ENCODE measurements around the gene TCF4.

TCF4 gene

GRCh38 chr18:55300936-55301531 is 287.0 kb downstream of the TCF4 start:
- H3K4me3 ChIP-seq (ENCODE audit: low read depth, low read length), result peak overlapping the region; percentile 27
- DNase-seq (ENCODE audit: low read depth, low spot score), result no peak
- ChIA-PET CTCF (interaction anchor here (1.0 kb wide), 2 partner anchors 26 to 66 kb away, joined by 4 to 6 read pairs; no protein-coding TSS in a partner anchor), POLR2A (interaction anchor here (1.3 kb wide), 1 partner anchor 50 kb away, joined by 3 read pairs; no protein-coding TSS in a partner anchor)
- no peak for TF ChIP-seq CTCF (IDR thresholded peaks at IDR 0.05; ENCODE audit: insufficient read depth, low read length, missing control alignments)

- H3K4me3 ChIP-seq (ENCODE audit: low read depth, low read length), result peak overlapping the region; percentile 22
These were observed 287.5 kb downstream of the TCF4 start for GRCh38 chr18:55300421-55300935.

GRCh38 chr18:55296778-55297177 is 291.2 kb downstream of the TCF4 start:
- POLR2A ChIA-PET, result no interaction called here
- no peak for DNase-seq (ENCODE audit: low read depth, low spot score)
- CTCF ChIA-PET, result interaction anchor here (0.7 kb wide), 1 partner anchor 10 kb away, joined by 3 read pairs; no protein-coding TSS in a partner anchor
- H3K4me3 ChIP-seq (ENCODE audit: low read depth, low read length), result no peak overlapping the region
- no peak for TF ChIP-seq CTCF (IDR thresholded peaks at IDR 0.05; ENCODE audit: insufficient read depth, low read length, missing control alignments)

More at GRCh38 chr18:55300421-55300935, 287.5 kb downstream of the TCF4 start:
- no peak for TF ChIP-seq CTCF (IDR thresholded peaks at IDR 0.05; ENCODE audit: insufficient read depth, low read length, missing control alignments)
- POLR2A ChIA-PET, result interaction anchor here (1.3 kb wide), 1 partner anchor 50 kb away, joined by 3 read pairs; no protein-coding TSS in a partner anchor
- DNase-seq (ENCODE audit: low read depth, low spot score), result peak; percentile 45
- CTCF ChIA-PET, result interaction anchor here (1.0 kb wide), 1 partner anchor 66 kb away, joined by 6 read pairs; no protein-coding TSS in a partner anchor

- CTCF ChIA-PET, result no interaction called here
- POLR2A ChIA-PET, result no interaction called here
- TF ChIP-seq CTCF (IDR thresholded peaks at IDR 0.05; ENCODE audit: insufficient read depth, low read length, missing control alignments), result no peak
- DNase-seq (ENCODE audit: low read depth, low spot score), result no peak
- H3K4me3 ChIP-seq (ENCODE audit: low read depth, low read length), result no peak overlapping the region
These were observed 291.9 kb downstream of the TCF4 start for GRCh38 chr18:55296115-55296514.

- POLR2A ChIA-PET, result no interaction called here
- CTCF ChIA-PET, result no interaction called here
- H3K4me3 ChIP-seq (ENCODE audit: low read depth, low read length), result no peak overlapping the region
- TF ChIP-seq CTCF (IDR thresholded peaks at IDR 0.05; ENCODE audit: insufficient read depth, low read length, missing control alignments), result no peak
- DNase-seq (ENCODE audit: low read depth, low spot score), result no peak
These were observed 297.1 kb downstream of the TCF4 start for GRCh38 chr18:55290898-55291297.

- no peak for TF ChIP-seq CTCF (IDR thresholded peaks at IDR 0.05; ENCODE audit: insufficient read depth, low read length, missing control alignments)
- ChIA-PET POLR2A (no interaction called here), CTCF (interaction anchor here (1.3 kb wide), 1 partner anchor 13 kb away, joined by 4 read pairs; no protein-coding TSS in a partner anchor)
- no peak overlapping the region for H3K4me3 ChIP-seq (ENCODE audit: low read depth, low read length)
- no peak for DNase-seq (ENCODE audit: low read depth, low spot score)
These were observed 298.2 kb downstream of the TCF4 start for GRCh38 chr18:55289775-55290174.
